ENCODE data around the gene HSD17B1. TPM values are rescaled to one million over a fixed set of nuclear protein-coding genes. Genes with fewer than 3 reads are reported as not detected.

HSD17B1 gene
- total RNA-seq, 1 experiment from 2014 or later, result 0.60 TPM

DNA sequence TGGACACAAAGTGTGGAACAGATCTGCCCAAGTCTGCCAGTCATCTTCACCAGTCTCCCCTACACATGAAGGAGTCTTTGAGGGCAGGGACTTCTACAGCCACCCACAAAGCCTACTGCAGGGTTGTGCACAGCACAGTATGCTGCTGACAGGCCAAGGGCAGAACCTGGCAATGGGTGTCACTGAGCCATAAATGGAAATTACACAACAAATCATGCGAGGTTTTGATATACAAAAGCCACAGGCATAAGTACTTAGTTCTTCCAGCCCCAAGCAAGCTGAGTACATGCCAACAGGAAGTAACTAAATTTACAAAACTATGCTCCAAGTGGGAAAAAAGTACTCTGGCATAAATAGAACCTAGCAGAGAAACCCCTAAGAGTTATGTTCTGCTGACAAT is 32.6 kb downstream of the HSD17B1 start:
- peaks cover 8% of the 10 kb centered on the region for H3K36me3 ChIP-seq (ENCODE audit: insufficient read depth, low read length, poor library complexity, severe bottlenecking)
- CTCF ChIA-PET, result no interaction called here
- no TSS peak for BruUV-seq (replicated peaks)
- H3K9me3 ChIP-seq (ENCODE audit: low read depth, low read length, poor library complexity, severe bottlenecking), result no peaks in the 10 kb centered on the region
- H3K4me3 ChIP-seq (ENCODE audit: low read depth, low read length, poor library complexity, severe bottlenecking), result no peak overlapping the region
- no peaks in the 10 kb centered on the region for H3K27me3 ChIP-seq (replicated peaks; ENCODE audit: insufficient read depth, low read depth, low read length, poor library complexity)
- POLR2A ChIA-PET (ENCODE audit: low non-redundant PET), result no interaction called here
- intact Hi-C loops (cut with micrococcal nuclease; ENCODE audit: unreplicated experiment), result no loop called here
- no peak overlapping the region for H3K27ac ChIP-seq (ENCODE audit: low read depth, low read length, poor library complexity, severe bottlenecking)
- DNase-seq (ENCODE audit: low spot score), result no peak
- TF ChIP-seq, protein P1, sequence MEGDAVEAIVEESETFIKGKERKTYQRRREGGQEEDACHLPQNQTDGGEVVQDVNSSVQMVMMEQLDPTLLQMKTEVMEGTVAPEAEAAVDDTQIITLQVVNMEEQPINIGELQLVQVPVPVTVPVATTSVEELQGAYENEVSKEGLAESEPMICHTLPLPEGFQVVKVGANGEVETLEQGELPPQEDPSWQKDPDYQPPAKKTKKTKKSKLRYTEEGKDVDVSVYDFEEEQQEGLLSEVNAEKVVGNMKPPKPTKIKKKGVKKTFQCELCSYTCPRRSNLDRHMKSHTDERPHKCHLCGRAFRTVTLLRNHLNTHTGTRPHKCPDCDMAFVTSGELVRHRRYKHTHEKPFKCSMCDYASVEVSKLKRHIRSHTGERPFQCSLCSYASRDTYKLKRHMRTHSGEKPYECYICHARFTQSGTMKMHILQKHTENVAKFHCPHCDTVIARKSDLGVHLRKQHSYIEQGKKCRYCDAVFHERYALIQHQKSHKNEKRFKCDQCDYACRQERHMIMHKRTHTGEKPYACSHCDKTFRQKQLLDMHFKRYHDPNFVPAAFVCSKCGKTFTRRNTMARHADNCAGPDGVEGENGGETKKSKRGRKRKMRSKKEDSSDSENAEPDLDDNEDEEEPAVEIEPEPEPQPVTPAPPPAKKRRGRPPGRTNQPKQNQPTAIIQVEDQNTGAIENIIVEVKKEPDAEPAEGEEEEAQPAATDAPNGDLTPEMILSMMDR (conservative IDR thresholded peaks at IDR 0.05; ENCODE audit: low read depth, low read length), result no peak
- TF ChIP-seq EZH2 (IDR thresholded peaks at IDR 0.05; ENCODE audit: borderline replicate concordance, low read depth, low read length, poor library complexity, severe bottlenecking), result no peak
- no peaks in the 10 kb centered on the region for H3K4me1 ChIP-seq (ENCODE audit: insufficient read depth, low read length, poor library complexity, severe bottlenecking)

DNA sequence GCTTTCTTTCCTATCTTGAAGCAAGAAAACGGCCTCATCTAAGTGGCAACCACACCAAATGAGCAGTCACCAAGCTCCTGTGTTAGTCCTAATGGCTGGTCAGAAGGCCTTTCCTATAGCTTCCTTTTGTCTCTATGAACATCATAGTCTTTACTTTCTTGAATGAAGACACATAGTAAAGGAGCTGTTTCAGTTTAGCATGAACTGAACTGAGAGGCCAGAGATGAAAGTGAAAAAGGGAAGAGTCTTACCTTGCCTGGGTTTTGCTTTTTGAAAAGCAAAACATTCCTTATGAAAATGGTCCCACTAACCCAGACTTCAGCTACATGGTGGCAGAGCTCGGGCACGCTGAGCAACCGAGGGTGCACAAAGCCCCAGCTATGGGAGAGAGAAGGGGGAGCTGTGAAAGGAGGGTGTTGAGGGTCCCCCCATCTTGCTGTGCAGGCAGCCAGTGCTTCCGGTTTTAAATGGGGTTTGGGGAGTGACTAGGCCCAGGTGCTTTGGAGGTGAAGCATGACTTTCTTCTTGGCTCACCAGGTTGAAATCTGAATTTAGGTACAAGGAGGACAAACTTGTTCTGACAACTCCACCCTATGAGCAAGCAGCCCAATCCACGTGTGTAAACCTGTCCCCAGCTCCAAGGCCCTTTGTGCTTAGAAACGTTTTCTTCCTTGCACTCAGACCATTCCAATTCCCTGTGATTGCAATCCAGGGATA is 33.9 kb downstream of the HSD17B1 start:
- H3K4me3 ChIP-seq (ENCODE audit: low read depth, low read length, poor library complexity, severe bottlenecking), result no peak overlapping the region
- no peak for DNase-seq (ENCODE audit: low spot score)
- TF ChIP-seq EZH2 (IDR thresholded peaks at IDR 0.05; ENCODE audit: borderline replicate concordance, low read depth, low read length, poor library complexity, severe bottlenecking), result no peak
- TF ChIP-seq, protein P1 (conservative IDR thresholded peaks at IDR 0.05; ENCODE audit: low read depth, low read length), result no peak
- ChIA-PET CTCF (no interaction called here), POLR2A (ENCODE audit: low non-redundant PET) (no interaction called here)
- H3K36me3 ChIP-seq (ENCODE audit: insufficient read depth, low read length, poor library complexity, severe bottlenecking), result peaks cover 8% of the 10 kb centered on the region
- no peak overlapping the region for H3K27ac ChIP-seq (ENCODE audit: low read depth, low read length, poor library complexity, severe bottlenecking)
- no peaks in the 10 kb centered on the region for H3K4me1 ChIP-seq (ENCODE audit: insufficient read depth, low read length, poor library complexity, severe bottlenecking)
- no TSS peak for BruUV-seq (replicated peaks)
- intact Hi-C loops (cut with micrococcal nuclease; ENCODE audit: unreplicated experiment), result no loop called here
- no peaks in the 10 kb centered on the region for H3K9me3 ChIP-seq (ENCODE audit: low read depth, low read length, poor library complexity, severe bottlenecking)
- no peaks in the 10 kb centered on the region for H3K27me3 ChIP-seq (replicated peaks; ENCODE audit: insufficient read depth, low read depth, low read length, poor library complexity)

DNA sequence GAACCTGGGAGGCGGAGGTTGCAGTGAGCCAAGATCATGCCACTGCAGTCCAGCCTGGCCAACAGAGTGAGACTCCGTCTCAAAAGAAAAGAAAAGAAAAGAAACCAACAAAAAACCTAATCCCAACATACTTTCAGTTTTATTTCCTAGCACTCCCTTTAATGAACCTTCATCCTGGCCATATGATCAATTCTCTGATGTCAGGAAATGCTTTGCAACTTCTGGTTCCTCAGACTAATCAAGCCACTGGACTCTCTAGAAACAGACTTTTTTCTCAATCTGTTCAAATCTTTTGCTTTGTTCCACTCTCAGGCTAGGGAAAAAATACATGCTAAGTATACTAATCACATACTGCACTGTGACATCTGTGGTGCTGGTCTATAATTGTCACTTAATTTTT is 38.2 kb downstream of the HSD17B1 start:
- no peaks in the 10 kb centered on the region for H3K9me3 ChIP-seq (ENCODE audit: low read depth, low read length, poor library complexity, severe bottlenecking)
- ChIA-PET POLR2A (ENCODE audit: low non-redundant PET) (no interaction called here), CTCF (no interaction called here)
- H3K27ac ChIP-seq (ENCODE audit: low read depth, low read length, poor library complexity, severe bottlenecking), result no peak overlapping the region
- TF ChIP-seq, protein P1 (conservative IDR thresholded peaks at IDR 0.05; ENCODE audit: low read depth, low read length), result no peak
- TF ChIP-seq EZH2 (IDR thresholded peaks at IDR 0.05; ENCODE audit: borderline replicate concordance, low read depth, low read length, poor library complexity, severe bottlenecking), result no peak
- DNase-seq (ENCODE audit: low spot score), result no peak
- no peaks in the 10 kb centered on the region for H3K27me3 ChIP-seq (replicated peaks; ENCODE audit: insufficient read depth, low read depth, low read length, poor library complexity)
- H3K4me1 ChIP-seq (ENCODE audit: insufficient read depth, low read length, poor library complexity, severe bottlenecking), result no peaks in the 10 kb centered on the region
- intact Hi-C loops (cut with micrococcal nuclease; ENCODE audit: unreplicated experiment), result no loop called here
- no peak overlapping the region for H3K4me3 ChIP-seq (ENCODE audit: low read depth, low read length, poor library complexity, severe bottlenecking)
- no TSS peak for BruUV-seq (replicated peaks)
- H3K36me3 ChIP-seq (ENCODE audit: insufficient read depth, low read length, poor library complexity, severe bottlenecking), result no peaks in the 10 kb centered on the region
